Stimulated activated CD4-positive, alpha-beta T cell treated with anti-CD3 and anti-CD28 coated beads, Interleukin-4, amount 100 ng/mL, for 24 hours (primary cell): ENCODE data around the gene RUNX3.
"Not testable (repeated sequence)": the region's sequence is repeated elsewhere in the genome, so short reads cannot be mapped to it uniquely, and the experiment has no call there.

Source experiments
- DNase-seq: peaks from one replicate; pipeline ENCODE4 v3.0.0-alpha.2; 2020

Gene RUNX3

DNA sequence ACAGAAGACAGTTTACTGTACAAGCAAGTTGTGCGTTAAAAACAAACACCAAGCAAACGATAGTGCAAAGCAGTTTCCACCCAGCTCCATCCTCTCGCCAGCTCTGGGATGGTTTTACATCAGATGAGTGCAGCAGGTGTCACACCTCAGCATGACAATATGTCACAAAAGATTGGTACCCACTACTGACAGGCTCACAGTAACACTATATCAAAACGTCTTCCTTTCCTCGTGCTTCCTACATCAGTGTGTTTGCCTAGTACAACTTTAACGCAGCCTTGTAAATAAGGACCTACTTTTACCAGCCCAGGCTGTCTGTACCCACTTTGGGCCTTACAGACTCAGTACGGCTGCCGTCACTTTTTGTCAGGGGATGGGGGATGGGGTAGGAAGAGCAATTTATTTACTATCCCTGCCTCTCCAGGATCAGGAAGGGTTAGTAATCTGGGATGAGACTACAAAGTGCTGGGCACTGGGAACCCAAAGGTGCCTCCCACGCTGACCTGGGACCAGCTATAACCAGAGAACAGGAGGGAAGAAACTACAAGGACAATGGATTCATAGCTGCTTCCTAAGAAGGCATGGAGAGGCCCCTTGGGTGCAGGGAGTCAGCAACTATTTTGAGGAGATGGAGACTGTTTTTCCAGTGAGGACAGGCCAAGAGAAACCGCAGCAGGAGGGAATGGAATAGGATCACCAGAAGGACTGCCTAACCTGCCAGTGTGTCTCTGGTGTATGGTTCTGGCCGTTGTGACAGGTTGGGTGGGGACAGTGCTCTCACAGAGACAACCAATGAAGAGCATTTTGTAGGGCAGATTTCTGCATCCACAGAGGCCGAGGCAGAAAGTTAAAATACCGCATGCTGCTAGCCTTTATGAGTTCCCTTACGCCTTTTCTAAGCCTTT is 30.2 kb downstream of the RUNX3 start:
- DNase-seq, result peak; percentile 2

DNA sequence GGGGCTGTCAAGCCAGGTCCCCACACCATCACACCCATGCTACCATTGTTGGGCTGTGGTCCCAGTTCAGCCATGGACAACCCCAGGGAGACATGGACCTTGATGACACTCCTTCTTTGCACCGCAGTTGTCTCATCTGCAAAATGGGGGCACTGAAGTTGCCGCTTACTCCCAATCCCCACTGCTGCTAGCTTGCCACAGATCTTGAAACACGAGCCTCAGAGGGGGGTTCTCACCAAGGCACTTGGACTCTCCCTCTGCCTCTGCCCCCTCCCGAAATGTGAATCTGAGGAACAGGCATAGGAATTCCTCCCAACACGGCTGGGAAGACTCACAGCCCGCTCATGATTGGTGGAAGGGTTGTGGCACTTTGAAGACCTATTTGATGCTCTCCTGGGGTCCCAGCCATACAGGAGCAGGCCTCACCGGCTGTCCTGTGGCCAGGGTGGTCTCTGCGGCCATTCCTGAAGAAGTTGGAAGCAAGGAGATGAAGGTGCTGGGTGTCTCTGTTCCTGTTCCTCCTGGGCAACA is 31.1 kb downstream of the RUNX3 start:
- DNase-seq, result peak; percentile 10

DNA sequence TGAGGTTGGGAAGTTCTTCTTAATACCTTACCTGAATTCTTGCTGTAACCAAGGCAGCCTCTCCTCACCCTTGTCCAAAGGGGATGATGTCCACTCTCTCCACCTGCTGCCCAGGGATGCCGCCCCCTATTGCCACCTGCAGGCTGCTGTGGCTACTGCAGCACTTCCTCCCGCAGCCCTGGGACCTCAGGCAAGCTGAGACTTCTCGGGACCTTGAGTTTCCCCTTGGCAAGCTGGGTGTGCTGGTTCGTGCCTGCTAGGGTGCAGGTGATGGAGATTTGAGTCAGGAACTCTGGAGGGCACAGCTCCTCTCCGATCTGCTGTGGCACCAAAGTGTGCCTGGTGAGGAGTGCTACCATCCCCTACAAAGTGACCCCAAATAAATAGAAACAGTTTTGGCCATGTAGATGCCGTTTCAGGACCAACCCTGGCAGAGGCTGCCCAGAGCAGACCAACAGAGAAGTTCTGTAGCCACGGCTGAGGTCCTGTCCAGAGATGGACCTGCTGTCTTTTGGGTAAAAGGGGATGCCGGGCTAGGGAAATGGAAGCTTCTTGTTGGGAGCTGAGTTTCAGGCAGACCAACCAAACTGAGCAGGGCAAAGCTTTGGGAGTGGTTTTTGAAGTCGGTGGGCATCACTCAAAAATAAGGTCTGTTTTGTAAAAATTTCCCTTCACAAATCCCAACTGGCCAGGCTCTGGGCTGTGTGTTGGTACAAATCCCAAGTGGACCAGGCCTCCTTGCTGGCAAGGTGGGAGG is 31.7 kb downstream of the RUNX3 start:
- peak; percentile 42 for DNase-seq

DNA sequence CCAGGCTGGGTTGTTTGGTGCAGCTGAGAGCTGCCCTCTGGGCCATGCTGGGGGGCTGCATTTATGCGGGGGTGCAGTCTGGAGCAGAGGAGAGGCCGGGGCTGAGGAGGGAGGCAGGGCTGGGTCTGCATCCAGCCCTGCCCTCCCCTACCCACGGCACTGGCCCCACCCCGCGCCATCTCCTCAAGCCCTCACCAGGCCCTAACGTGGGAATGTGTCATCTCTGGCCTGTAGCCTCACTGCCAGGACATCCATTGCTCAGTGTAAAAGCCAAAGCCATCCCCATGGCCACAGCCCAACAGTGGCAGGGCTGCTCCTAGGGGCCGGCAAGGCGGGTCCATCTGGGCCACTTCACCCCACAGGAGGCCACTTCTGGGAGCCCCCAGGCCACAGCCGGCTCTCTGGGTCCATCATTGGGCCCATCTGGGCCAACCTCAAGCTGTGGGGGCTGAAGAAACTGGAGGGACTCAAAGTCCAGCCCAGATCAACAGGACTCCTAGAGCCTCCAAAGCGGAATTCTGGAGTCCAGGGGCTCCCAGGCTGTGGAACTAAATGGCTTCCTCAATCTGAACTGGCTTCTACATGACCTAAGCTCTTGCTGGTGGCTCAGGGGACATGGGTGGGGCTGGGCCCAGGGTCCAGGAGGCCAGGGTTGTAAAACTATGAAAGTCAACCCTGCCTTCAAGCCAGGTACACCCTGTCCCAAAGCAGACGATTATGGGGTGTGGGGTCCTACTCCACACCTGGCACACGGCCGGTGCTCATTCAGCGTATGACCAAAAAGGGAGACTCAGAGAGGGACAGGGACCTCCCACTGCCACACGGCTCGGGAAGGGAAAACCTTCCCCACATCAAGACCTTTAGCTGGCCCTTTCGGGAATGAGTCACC is 32.6 kb downstream of the RUNX3 start:
- peak; percentile 4 for DNase-seq

DNA sequence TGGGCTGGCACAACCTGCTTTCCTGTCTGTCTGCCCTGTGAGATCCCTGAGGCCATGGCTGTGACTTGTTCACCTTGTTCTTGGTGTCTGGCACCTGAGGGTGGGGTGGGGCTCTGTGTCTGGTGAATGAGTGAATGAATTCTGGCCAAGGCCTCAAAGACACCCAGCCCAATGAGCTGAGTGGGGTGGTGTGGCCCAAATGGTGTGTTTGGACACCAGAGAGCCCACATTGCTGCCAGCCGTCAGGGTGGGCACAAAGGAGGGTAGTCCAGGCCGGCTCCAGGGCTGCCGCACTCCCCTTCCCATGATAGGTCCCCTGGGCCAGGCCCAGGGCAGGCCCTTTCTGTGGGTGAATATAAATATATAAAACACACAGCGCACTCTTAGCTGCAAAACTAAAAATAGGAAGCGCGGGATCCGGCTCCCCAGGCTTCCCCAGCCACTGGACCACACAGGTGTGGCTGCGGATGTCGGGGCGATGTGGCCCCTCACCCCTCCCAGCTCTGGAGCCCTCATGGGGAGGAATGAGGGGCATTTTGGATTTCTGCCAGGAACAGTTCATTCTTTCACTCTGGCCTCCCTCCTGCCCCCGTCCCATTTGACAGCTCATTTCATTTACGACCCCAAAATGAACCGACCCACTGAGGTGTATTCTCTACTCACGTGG is 33.3 kb downstream of the RUNX3 start:
- peak; percentile 4 for DNase-seq

DNA sequence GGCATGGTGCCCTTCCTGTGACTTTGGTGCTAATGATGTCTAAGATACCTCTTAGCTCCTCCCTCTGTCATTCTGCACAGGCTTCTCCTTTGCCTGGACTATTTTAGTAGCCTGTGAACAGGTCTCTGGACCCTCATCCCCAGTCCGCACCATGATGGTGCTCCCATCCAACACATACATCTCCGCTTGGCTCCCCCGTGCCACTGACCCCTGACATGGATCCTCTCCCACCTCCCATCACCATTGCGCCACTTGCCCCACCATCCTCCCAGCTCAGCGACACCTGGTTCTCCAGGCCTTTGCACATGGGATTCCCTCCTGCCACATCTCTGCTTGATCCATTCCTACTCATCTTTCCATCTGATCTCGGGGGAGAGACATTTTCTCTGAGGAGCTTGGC is 33.9 kb downstream of the RUNX3 start:
- DNase-seq, result peak; percentile 3

DNA sequence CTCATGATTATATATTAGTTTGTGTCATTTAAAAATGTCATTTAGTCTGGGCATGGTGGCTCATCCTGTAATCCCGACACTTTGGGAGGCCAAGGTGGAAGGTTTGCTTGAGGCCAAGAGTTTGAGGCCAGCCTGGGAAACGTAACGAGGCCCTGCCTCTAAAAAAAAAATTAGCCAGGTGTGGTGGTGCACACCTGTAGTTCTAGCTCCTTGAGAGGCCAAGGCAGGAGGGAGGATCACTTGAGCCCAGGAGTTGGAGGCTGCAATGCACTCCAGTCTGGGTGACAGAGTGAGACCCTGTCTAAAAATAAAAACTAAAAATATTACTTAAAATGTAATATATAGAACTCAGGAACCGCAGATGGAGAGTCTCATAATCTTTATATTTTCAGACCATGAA is 34.6 kb downstream of the RUNX3 start:
- DNase-seq, result no peak

DNA sequence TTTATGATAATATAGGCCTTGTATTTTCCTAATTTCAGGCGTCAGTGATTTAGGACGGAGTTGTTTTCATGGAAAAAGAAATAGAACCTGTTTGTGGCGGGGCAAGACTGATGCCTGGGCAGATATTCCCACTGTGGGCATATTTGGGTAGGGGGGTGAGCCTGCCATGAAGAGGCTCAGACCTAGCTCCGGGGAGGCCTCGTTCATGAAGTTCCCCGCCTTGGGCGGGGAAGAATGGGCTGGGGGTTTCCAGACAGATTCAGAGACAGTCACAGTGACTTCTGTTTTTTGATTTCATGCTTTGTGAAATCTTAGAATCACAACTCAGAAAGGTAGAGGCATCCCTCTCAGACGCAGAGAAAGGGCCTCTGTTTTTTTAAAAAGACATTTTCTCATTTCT is 36.1 kb downstream of the RUNX3 start:
- no peak for DNase-seq

DNA sequence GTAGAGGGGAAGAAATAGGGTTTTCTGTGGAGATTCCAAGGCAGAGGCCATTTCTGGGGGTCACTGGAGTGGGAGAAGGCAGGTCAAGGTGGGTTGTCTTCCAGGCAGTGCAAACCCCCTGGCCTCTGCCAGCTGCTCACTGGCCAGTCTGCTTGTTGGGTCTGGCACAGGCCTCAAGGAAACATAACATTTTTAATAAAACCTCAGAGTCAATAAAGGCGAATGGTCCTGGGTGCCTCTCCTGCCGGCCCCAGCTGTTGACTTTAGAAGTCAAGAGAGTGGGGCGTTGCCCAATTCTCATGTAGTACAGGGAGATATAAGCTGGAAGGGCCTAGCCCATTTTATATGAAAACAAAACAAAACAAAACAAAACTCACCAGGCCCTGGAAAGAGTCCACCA is 36.6 kb downstream of the RUNX3 start:
- DNase-seq, result peak; percentile 2

DNA sequence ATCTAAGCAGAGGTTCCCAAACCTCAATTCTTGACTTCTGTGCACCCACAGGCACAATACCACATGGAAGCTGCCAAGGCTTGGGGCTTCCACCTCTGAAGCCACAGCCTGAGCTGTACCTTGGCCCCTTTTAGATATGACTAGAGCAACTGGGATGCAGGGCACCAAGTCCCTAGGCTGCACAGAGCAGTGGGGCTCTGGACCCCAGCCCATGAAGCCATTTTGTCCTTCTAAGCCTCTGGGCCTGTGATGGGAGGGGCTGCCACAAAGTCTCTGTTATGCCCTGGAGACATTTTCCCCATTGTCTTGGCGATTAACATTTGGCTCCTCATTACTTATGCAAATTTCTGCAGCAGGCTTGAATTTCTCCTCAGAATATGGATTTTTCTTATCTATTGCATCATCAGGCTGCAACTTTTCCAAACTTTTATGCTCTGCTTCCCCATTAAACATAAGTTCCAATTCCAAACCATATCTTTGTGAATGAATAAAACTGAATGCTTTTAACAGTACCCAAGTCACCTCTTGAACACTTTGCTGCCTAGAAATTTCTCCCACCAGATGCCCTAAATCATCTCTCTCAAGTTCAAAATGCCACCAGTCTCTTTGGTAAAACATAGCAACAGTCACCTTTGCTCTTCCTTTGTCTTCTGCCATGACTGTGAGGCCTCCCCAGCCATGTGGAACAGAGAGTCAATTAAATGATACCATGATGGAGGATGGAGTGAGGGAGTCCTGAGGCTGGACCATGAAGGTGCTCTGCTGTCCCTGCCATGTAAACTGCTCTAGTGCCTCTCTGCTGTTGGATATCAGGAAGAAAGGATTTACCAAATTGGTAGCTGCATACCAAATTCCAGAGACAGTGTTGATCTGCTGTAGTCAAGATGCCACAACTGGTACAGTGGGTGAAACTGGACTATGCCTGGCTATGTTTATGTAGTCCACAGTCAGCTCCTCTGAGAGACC is 37.6 kb downstream of the RUNX3 start:
- peak; percentile 1 for DNase-seq

DNA sequence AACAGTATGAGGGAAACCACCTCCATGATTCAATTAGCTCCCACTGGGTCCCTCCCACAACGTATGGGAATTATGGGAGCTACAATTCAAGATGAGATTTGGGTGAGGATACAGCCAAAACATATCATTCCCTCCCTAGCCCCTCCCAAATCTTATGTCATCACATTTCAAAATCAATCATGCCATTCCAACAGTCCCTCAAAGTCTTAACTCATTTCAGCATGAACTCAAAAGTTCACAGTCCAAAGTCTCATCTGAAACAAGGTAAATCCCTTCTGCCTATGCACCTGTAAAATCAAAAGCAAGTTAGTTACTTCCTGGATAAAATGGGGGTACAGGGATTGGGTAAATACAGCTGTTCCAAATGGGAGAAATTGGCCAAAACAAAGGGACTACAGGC is 38.7 kb downstream of the RUNX3 start:
- not testable (repeated sequence) for DNase-seq

DNA sequence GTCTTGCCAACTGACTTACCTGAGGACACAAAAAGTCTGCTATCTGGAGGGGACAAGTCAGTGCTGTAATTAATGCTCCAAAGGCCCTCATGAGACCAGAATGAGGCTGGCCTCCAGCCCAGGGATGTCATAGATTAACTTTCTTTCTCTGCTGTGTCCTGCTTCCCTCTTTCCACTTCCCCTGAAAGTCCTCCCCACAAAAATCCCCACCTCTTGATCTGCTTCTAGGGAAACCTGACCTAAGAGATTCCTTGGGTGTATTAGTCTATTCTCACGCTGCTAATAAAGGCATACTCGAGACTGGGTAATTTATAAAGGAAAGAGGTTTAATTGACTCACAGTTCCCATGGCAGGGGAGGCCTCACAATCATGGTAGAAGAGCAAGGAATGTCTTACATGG is 39.2 kb downstream of the RUNX3 start:
- no peak for DNase-seq

DNA sequence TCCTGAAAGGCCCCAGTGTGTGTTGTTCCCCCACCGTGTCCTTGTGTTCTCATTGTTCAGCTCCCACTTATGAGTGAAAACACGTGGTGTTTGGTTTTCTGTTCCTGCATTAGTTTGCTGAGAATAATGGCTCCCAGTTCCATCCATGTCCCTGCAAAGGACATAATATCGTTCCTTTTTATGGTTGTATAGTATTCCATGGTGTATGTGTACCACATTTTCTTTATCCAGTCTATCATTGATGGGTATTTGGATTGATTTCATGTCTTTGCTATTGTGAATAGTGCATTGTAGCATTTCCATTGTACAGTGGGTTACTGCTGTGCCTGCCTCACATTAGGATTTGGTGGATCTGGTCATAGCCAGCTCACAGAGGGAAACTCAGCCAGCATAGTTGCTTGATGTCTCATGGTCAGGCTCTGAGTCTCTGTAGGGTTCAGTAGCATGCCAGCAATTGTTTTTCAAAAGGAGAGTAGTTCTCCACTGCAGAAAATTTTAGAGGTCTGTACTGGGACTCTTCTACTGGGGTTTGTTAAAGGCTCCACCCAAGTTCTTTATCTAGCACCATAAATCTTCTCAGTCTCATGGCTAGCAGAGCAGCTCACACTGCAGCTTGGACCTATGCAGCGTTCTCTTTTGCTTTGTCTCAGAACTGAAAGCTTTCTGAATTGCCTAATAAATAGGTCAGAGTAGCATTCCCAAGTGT is 41.0 kb downstream of the RUNX3 start:
- DNase-seq, result no peak

DNA sequence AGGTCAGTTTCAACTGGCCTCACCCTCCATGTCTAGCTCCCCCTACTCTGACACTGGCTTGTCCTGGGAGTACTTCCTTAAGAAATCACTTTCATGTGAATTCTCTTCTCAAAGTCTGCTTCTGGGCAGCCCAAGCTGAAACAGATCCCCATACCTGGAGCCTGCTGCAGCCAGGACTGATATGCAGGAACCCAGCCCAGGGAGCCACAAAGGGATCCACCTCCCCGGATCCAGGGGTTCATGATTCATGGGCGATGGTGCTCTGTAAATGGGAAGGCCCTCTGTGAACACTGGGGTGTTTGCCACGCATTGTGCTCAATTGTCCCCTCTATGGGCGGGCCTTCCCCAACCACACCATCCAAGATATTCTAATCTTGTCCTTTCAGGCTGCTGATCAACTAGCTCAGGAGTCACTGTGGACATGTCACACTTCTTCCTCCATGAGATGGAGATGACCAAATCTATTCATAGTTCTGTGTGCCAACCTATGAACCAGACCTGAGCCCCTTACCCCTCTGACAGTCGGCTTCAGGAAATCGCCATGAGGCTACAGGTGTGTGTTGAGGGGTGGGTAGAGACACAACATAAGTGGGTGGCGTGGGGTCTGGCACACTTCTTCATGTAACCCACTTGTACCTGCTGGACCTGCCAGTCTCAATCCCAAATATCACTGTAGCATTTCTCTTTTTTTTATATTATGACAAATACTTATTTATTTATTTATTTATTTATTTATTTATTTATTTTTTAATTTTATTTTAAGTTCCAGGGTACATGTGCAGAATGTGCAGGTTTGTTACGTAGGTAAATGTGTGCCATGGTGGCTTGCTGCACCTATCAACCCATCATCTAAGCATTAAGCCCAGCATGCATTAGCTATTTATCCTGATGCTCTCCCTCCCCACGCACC is 41.8 kb downstream of the RUNX3 start:
- no peak for DNase-seq

DNA sequence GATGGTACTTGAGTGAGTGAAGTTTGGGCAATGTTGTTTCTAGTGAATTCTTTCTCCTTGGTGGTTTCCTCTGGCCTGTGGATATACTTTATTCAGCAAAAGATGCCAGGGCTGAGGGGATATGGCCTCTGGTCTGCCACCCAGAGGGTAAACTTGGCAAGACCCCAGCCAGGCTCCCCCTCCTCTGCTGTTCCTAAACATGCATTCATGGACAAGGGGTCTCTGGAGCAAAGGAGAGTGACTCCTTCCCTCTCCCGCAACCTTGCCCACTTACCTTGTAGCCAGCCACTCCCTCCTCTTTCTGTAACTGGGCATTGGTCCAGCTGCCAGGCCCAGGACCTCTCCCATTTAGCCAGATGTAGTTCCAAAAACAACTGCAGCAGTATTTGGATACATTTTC is 43.8 kb downstream of the RUNX3 start:
- DNase-seq, result no peak

DNA sequence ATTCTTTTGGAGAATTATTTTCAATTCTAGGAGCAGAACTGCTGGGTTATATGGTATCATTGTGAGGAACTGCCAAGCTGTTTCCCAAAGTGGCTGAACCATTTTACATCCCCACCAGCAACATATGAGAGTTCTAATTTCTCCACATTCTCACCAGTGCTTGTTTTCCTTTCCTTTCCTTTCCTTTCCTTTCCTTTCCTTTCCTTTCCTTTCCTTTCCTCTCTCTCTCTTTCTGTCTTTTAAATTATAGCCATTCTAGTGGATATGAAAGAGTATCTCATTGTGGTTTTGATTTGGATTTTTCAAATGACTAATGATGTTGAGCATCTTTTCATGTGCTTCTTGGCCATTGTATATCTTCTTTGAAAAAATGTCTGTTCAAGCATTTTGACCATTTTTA is 45.3 kb downstream of the RUNX3 start:
- no peak for DNase-seq

DNA sequence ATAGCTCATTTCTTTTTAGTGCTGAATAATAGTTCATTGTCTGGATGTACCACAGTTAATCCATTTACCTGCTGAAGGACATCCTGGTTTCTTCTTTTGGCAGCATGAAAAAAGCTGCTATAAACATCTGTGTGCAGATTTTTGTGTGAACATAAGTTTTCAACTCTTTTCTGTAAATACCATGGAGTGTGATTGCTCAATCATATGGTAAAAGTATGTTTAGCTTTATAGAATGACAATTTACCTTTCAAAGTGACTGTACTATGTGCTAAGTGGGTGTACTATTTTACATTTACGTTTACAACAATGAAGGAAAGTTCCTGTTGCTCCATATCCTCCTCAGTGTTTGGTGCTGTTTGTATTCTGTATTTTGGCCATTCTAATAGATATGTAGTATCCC is 49.0 kb downstream of the RUNX3 start:
- DNase-seq, result no peak

DNA sequence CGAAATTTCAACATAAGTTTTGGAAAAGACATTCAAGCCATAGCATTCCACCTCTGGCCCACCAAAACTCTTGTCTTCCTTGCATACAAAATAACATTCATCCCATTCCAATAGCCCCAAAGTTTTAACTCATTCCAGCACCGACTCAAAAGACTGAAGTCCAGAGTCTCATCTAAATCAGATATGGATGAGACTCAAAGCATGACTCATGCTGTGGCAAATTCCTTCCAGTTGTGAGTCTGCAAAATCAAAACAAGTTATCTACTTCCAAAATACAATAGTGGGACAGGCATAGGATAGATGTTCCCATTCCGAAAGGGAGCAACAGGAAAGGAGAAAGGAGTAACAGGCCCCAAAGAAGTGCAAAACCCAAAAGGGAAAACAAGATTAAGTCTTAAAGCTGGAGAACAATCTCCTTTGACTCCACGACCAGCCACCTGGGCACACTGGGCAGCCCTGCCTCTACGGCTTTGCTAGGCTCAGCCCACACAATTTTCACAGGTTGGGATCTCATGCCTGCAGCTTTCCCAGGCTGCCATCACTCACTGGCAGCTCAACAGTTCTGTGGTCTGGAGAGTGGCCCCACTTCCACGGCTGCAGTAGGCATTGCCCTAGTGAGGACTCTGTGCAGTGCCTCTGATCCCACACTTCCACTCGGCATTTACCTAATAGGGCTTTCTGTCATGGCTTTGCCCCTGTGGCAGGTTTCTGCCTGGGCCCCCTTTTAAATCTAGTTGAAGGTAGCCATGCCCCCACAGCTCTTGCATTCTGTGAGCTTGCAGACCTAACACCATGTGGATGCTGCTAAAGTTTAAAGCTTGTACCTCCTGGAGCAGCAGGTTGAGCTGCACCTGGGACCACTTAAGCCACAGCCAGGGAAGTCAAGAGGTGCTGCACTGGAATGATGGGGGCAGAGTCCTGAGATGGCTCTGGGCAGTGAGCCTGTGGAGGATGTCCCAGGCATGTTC is 51.0 kb downstream of the RUNX3 start:
- no peak for DNase-seq
